ENCODE measurements around the gene TBC1D3B.
"Not testable (repeated sequence)": the region's sequence is repeated elsewhere in the genome, so short reads cannot be mapped to it uniquely, and the experiment has no call there.

DNA sequence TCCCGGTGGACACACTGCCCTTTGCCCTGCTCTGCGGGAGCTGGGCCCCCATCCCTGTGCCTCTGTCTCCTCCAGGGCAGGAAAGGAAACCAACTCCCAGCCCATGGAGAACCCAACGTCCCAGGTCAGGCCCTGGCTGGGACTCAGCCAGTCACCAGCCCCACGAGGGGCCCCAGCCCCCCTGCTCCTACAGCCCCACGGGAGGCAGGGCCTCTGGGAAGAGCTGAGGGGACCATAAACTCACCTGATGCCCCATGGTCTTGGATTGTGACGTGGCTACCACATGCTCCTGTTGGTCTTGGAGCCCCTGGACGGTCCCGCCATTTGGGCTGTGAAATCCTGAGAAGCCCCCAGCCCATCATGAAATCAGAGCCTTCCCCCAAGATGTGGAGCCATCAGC lies 7.6 kb downstream of the TBC1D3B start:
- TF ChIP-seq, protein P1, sequence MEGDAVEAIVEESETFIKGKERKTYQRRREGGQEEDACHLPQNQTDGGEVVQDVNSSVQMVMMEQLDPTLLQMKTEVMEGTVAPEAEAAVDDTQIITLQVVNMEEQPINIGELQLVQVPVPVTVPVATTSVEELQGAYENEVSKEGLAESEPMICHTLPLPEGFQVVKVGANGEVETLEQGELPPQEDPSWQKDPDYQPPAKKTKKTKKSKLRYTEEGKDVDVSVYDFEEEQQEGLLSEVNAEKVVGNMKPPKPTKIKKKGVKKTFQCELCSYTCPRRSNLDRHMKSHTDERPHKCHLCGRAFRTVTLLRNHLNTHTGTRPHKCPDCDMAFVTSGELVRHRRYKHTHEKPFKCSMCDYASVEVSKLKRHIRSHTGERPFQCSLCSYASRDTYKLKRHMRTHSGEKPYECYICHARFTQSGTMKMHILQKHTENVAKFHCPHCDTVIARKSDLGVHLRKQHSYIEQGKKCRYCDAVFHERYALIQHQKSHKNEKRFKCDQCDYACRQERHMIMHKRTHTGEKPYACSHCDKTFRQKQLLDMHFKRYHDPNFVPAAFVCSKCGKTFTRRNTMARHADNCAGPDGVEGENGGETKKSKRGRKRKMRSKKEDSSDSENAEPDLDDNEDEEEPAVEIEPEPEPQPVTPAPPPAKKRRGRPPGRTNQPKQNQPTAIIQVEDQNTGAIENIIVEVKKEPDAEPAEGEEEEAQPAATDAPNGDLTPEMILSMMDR (IDR thresholded peaks at IDR 0.05): not testable (repeated sequence)
- not testable (repeated sequence) for TF ChIP-seq POLR2A (IDR thresholded peaks at IDR 0.05)

All from body of pancreas (tissue), 4 donors.